Measurements from ENCODE around the gene CPNE5.

CPNE5 gene

DNA sequence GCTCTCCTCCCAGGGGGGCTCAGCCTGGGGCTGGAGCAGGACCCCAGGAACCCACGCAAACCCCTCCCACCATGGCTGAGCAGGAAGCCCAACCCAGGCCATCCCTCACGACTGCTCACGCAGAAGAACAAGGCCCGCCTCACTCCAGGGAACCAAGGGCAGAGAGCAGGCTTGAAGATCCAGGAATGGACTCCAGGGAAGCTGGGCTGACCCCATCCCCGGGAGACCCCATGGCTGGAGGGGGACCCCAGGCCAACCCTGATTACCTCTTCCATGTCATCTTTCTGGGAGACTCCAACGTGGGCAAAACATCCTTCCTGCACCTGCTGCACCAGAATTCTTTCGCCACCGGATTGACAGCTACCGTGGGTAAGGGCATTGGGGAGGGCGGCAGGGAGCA lies 116.9 kb downstream of the CPNE5 start:
- Histone ChIP-seq H3F3A (ENCODE audit: low read depth) (no peaks in the 10 kb centered on the region), H3K9me3 (ENCODE audit: insufficient read depth, low read depth, low read length) (no peaks in the 10 kb centered on the region), H2AFZ (ENCODE audit: low read length) (no peak overlapping the region), H3K4me2 (ENCODE audit: low read depth, low read length, poor library complexity, severe bottlenecking) (no peak overlapping the region), H3K36me3 (ENCODE audit: insufficient read depth, low read length) (peaks cover 38% of the 10 kb centered on the region; the same call in 1 of the 2 replicates), H3K27me3 (ENCODE audit: insufficient read depth, low read length, poor library complexity, severe bottlenecking) (no peaks in the 10 kb centered on the region), H3K4me1 (ENCODE audit: insufficient read depth, low read length, poor library complexity, severe bottlenecking) (no peaks in the 10 kb centered on the region), H3K9me2 (replicated peaks; ENCODE audit: low read depth, low read length) (no peaks in the 10 kb centered on the region), H4K20me1 (ENCODE audit: insufficient read depth, low read length, poor library complexity, severe bottlenecking) (no peaks in the 10 kb centered on the region), H3K79me2 (ENCODE audit: insufficient read depth, low read length) (no peaks in the 10 kb centered on the region), H3K4me3 (ENCODE audit: low read length, poor library complexity, severe bottlenecking) (no peak overlapping the region), H3K9ac (ENCODE audit: low read depth, low read length, poor library complexity, severe bottlenecking) (no peak overlapping the region)
- TF ChIP-seq, protein P1, sequence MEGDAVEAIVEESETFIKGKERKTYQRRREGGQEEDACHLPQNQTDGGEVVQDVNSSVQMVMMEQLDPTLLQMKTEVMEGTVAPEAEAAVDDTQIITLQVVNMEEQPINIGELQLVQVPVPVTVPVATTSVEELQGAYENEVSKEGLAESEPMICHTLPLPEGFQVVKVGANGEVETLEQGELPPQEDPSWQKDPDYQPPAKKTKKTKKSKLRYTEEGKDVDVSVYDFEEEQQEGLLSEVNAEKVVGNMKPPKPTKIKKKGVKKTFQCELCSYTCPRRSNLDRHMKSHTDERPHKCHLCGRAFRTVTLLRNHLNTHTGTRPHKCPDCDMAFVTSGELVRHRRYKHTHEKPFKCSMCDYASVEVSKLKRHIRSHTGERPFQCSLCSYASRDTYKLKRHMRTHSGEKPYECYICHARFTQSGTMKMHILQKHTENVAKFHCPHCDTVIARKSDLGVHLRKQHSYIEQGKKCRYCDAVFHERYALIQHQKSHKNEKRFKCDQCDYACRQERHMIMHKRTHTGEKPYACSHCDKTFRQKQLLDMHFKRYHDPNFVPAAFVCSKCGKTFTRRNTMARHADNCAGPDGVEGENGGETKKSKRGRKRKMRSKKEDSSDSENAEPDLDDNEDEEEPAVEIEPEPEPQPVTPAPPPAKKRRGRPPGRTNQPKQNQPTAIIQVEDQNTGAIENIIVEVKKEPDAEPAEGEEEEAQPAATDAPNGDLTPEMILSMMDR (conservative IDR thresholded peaks at IDR 0.05; ENCODE audit: low read length) = no peak
- no peak for TF ChIP-seq EZH2phosphoT487 (IDR thresholded peaks at IDR 0.05; ENCODE audit: borderline replicate concordance)

DNA sequence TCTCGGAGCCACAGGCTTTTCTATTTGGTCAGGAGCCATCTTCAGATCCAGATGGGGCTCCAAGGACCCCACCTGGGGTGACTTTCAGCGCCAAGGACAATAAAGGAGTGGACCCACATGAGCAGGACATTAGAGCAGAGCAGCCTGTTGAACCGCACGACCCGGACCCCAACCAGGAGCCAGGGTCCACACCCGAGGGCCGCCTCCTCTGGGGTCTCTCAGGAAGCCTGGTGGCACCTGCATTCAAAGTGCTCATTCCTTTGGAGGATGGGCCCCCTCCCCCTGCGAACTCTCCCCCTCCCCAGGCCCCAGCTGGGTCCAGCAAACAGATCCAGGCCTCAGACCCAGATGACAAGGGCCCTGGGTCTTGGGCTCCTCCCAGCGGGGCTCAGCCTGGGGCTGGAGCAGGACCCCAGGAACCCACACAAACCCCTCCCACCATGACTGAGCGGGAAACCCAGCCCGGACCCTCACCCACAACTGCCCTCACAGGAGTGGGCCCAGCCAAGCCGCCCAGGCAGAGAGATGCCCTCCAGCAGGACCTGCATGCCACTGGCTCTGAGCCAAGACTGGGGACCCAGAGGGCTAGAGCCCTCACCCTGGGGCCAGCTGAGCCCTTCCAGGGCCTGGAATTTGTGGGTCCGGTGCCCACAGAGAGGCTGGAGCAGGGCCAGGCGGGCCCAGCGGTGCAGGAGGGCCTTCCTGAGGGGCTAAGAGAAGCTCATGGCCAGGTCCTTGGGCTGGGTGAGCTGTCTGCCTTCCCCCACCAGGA lies 117.7 kb downstream of the CPNE5 start:
- no peak overlapping the region for H3K9ac ChIP-seq (ENCODE audit: low read depth, low read length, poor library complexity, severe bottlenecking)
- no peak overlapping the region for H3K4me3 ChIP-seq (ENCODE audit: low read length, poor library complexity, severe bottlenecking)
- no peaks in the 10 kb centered on the region for H3K9me2 ChIP-seq (replicated peaks; ENCODE audit: low read depth, low read length)
- no peaks in the 10 kb centered on the region for H4K20me1 ChIP-seq (ENCODE audit: insufficient read depth, low read length, poor library complexity, severe bottlenecking)
- no peaks in the 10 kb centered on the region for H3K27me3 ChIP-seq (ENCODE audit: insufficient read depth, low read length, poor library complexity, severe bottlenecking)
- peaks cover 46% of the 10 kb centered on the region; the same call in 1 of the 2 replicates for H3K36me3 ChIP-seq (ENCODE audit: insufficient read depth, low read length)
- no peaks in the 10 kb centered on the region for H3K4me1 ChIP-seq (ENCODE audit: insufficient read depth, low read length, poor library complexity, severe bottlenecking)
- H3K79me2 ChIP-seq (ENCODE audit: insufficient read depth, low read length) = no peaks in the 10 kb centered on the region
- no peak overlapping the region for H3K4me2 ChIP-seq (ENCODE audit: low read depth, low read length, poor library complexity, severe bottlenecking)
- no peaks in the 10 kb centered on the region for H3K9me3 ChIP-seq (ENCODE audit: insufficient read depth, low read depth, low read length)
- TF ChIP-seq EZH2phosphoT487 (IDR thresholded peaks at IDR 0.05; ENCODE audit: borderline replicate concordance) = no peak
- TF ChIP-seq, protein P1 (conservative IDR thresholded peaks at IDR 0.05; ENCODE audit: low read length) = no peak
- no peaks in the 10 kb centered on the region for H3F3A ChIP-seq (ENCODE audit: low read depth)
- H2AFZ ChIP-seq (ENCODE audit: low read length) = no peak overlapping the region

DNA sequence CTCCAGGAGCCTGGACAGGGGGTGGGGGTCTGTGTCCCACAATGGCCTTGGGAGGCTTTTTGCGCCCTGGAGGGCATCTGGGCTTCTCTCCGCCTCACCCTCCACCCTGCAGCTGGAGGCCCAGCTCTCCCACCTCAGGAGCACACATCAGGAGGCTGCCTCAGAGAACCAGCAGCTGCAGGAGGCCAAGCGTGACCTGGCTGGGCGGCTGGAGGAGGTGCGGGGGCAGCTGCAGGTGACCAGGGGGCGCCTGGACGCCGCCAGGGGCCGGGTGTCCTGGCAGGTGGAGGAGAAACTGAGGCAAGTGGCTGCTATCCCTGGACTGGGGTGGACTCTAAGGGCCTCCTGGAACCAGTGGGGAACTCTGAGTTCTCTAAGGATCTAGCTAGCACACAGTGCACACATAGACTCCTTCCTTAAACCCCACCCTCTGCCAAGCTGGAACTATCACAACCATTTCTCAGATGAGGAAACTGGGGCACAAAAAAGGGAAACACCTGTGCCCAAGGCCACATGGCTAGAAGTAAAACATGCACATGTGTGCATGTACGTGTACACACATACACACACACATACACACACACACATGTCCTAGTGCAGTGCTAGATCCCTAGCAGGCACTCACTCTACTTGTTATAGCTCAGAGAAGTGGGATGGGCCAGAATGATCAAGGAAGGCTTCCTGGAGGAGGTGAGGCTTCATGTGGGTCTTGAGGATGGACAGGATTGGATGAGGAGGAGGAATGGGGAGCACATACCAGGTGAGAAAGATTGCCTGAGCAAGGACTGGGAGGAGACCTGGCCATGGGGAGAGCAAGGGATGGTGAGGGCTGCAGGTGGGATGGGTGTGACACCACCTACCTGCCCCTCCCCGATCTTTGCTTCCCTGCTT lies 118.7 kb downstream of the CPNE5 start:
- no peak overlapping the region for H3K9ac ChIP-seq (ENCODE audit: low read depth, low read length, poor library complexity, severe bottlenecking)
- H3K9me3 ChIP-seq (ENCODE audit: insufficient read depth, low read depth, low read length) = no peaks in the 10 kb centered on the region
- no peaks in the 10 kb centered on the region for H3K27me3 ChIP-seq (ENCODE audit: insufficient read depth, low read length, poor library complexity, severe bottlenecking)
- no peaks in the 10 kb centered on the region for H3K79me2 ChIP-seq (ENCODE audit: insufficient read depth, low read length)
- H3K4me1 ChIP-seq (ENCODE audit: insufficient read depth, low read length, poor library complexity, severe bottlenecking) = no peaks in the 10 kb centered on the region
- no peak overlapping the region for H3K4me2 ChIP-seq (ENCODE audit: low read depth, low read length, poor library complexity, severe bottlenecking)
- TF ChIP-seq EZH2phosphoT487 (IDR thresholded peaks at IDR 0.05; ENCODE audit: borderline replicate concordance) = no peak
- TF ChIP-seq, protein P1 (conservative IDR thresholded peaks at IDR 0.05; ENCODE audit: low read length) = no peak
- no peak overlapping the region for H3K4me3 ChIP-seq (ENCODE audit: low read length, poor library complexity, severe bottlenecking)
- H2AFZ ChIP-seq (ENCODE audit: low read length) = no peak overlapping the region
- H4K20me1 ChIP-seq (ENCODE audit: insufficient read depth, low read length, poor library complexity, severe bottlenecking) = no peaks in the 10 kb centered on the region
- H3K9me2 ChIP-seq (replicated peaks; ENCODE audit: low read depth, low read length) = no peaks in the 10 kb centered on the region
- peaks cover 54% of the 10 kb centered on the region; the same call in 1 of the 2 replicates for H3K36me3 ChIP-seq (ENCODE audit: insufficient read depth, low read length)
- H3F3A ChIP-seq (ENCODE audit: low read depth) = no peaks in the 10 kb centered on the region

Data from Loucy (cell line).